ENCODE measurements around the gene EFNA5.
A peak's percentile ranks its signal among the peaks of the same experiment; 100 is the strongest.

EFNA5 gene

GRCh38 chr5:107636068-107636467 lies 34.7 kb downstream of the EFNA5 start:
- Histone ChIP-seq H3K36me3 (ENCODE audit: control insufficient read depth, low read depth, low read length) (no peaks in the 10 kb centered on the region), H3K9me3 (ENCODE audit: control insufficient read depth, low read depth, low read length) (no peaks in the 10 kb centered on the region), H3K4me1 (ENCODE audit: control insufficient read depth, low read depth, low read length) (peaks cover 26% of the 10 kb centered on the region), H3K27me3 (ENCODE audit: control insufficient read depth, insufficient read depth, low read length) (no peaks in the 10 kb centered on the region), H3K4me3 (ENCODE audit: low read length) (no peak overlapping the region), H3K27ac (ENCODE audit: low read length) (no peak overlapping the region), H3K9ac (ENCODE audit: low read length) (no peak overlapping the region)

- H3K4me1 ChIP-seq (ENCODE audit: control insufficient read depth, low read depth, low read length), result peaks cover 26% of the 10 kb centered on the region
- H3K27me3 ChIP-seq (ENCODE audit: control insufficient read depth, insufficient read depth, low read length), result no peaks in the 10 kb centered on the region
- H3K36me3 ChIP-seq (ENCODE audit: control insufficient read depth, low read depth, low read length), result no peaks in the 10 kb centered on the region
- H3K4me3 ChIP-seq (ENCODE audit: low read length), result no peak overlapping the region
- peak overlapping the region; percentile 23 for H3K9ac ChIP-seq (ENCODE audit: low read length)
- no peaks in the 10 kb centered on the region for H3K9me3 ChIP-seq (ENCODE audit: control insufficient read depth, low read depth, low read length)
- H3K27ac ChIP-seq (ENCODE audit: low read length), result no peak overlapping the region
Observed at GRCh38 chr5:107634981-107635848, 35.5 kb downstream of the EFNA5 start.

GRCh38 chr5:107633171-107633901 lies 37.4 kb downstream of the EFNA5 start:
- peaks cover 26% of the 10 kb centered on the region for H3K4me1 ChIP-seq (ENCODE audit: control insufficient read depth, low read depth, low read length)
- no peak overlapping the region for H3K4me3 ChIP-seq (ENCODE audit: low read length)
- H3K27me3 ChIP-seq (ENCODE audit: control insufficient read depth, insufficient read depth, low read length), result no peaks in the 10 kb centered on the region

GRCh38 chr5:107631805-107632362 lies 38.9 kb downstream of the EFNA5 start:
- no peak overlapping the region for H3K9ac ChIP-seq (ENCODE audit: low read length)
- H3K9me3 ChIP-seq (ENCODE audit: control insufficient read depth, low read depth, low read length), result no peaks in the 10 kb centered on the region
- H3K36me3 ChIP-seq (ENCODE audit: control insufficient read depth, low read depth, low read length), result no peaks in the 10 kb centered on the region
- H3K27me3 ChIP-seq (ENCODE audit: control insufficient read depth, insufficient read depth, low read length), result no peaks in the 10 kb centered on the region
- no peak overlapping the region for H3K4me3 ChIP-seq (ENCODE audit: low read length)
- H3K27ac ChIP-seq (ENCODE audit: low read length), result no peak overlapping the region
- H3K4me1 ChIP-seq (ENCODE audit: control insufficient read depth, low read depth, low read length), result peaks cover 26% of the 10 kb centered on the region

More at GRCh38 chr5:107633171-107633901, 37.4 kb downstream of the EFNA5 start:
- H3K9ac ChIP-seq (ENCODE audit: low read length), result no peak overlapping the region
- H3K27ac ChIP-seq (ENCODE audit: low read length), result no peak overlapping the region
- no peaks in the 10 kb centered on the region for H3K9me3 ChIP-seq (ENCODE audit: control insufficient read depth, low read depth, low read length)
- no peaks in the 10 kb centered on the region for H3K36me3 ChIP-seq (ENCODE audit: control insufficient read depth, low read depth, low read length)

GRCh38 chr5:107630184-107630583 lies 40.6 kb downstream of the EFNA5 start:
- Histone ChIP-seq H3K9me3 (ENCODE audit: control insufficient read depth, low read depth, low read length) (no peaks in the 10 kb centered on the region), H3K4me1 (ENCODE audit: control insufficient read depth, low read depth, low read length) (peaks cover 12% of the 10 kb centered on the region), H3K27ac (ENCODE audit: low read length) (no peak overlapping the region), H3K4me3 (ENCODE audit: low read length) (no peak overlapping the region), H3K27me3 (ENCODE audit: control insufficient read depth, insufficient read depth, low read length) (no peaks in the 10 kb centered on the region), H3K9ac (ENCODE audit: low read length) (no peak overlapping the region), H3K36me3 (ENCODE audit: control insufficient read depth, low read depth, low read length) (no peaks in the 10 kb centered on the region)

GRCh38 chr5:107624235-107624634 lies 46.5 kb downstream of the EFNA5 start:
- Histone ChIP-seq H3K27me3 (ENCODE audit: control insufficient read depth, insufficient read depth, low read length) (no peaks in the 10 kb centered on the region), H3K4me3 (ENCODE audit: low read length) (no peak overlapping the region), H3K36me3 (ENCODE audit: control insufficient read depth, low read depth, low read length) (no peaks in the 10 kb centered on the region), H3K9me3 (ENCODE audit: control insufficient read depth, low read depth, low read length) (no peaks in the 10 kb centered on the region), H3K4me1 (ENCODE audit: control insufficient read depth, low read depth, low read length) (no peaks in the 10 kb centered on the region), H3K9ac (ENCODE audit: low read length) (no peak overlapping the region), H3K27ac (ENCODE audit: low read length) (no peak overlapping the region)

GRCh38 chr5:107621089-107621488 lies 49.6 kb downstream of the EFNA5 start:
- H3K27ac ChIP-seq (ENCODE audit: low read length), result no peak overlapping the region
- H3K36me3 ChIP-seq (ENCODE audit: control insufficient read depth, low read depth, low read length), result no peaks in the 10 kb centered on the region
- no peak overlapping the region for H3K4me3 ChIP-seq (ENCODE audit: low read length)
- no peak overlapping the region for H3K9ac ChIP-seq (ENCODE audit: low read length)
- H3K9me3 ChIP-seq (ENCODE audit: control insufficient read depth, low read depth, low read length), result no peaks in the 10 kb centered on the region
- H3K4me1 ChIP-seq (ENCODE audit: control insufficient read depth, low read depth, low read length), result no peaks in the 10 kb centered on the region
- no peaks in the 10 kb centered on the region for H3K27me3 ChIP-seq (ENCODE audit: control insufficient read depth, insufficient read depth, low read length)

- Histone ChIP-seq H3K36me3 (ENCODE audit: control insufficient read depth, low read depth, low read length) (no peaks in the 10 kb centered on the region), H3K9me3 (ENCODE audit: control insufficient read depth, low read depth, low read length) (no peaks in the 10 kb centered on the region), H3K4me1 (ENCODE audit: control insufficient read depth, low read depth, low read length) (no peaks in the 10 kb centered on the region), H3K27ac (ENCODE audit: low read length) (no peak overlapping the region), H3K9ac (ENCODE audit: low read length) (no peak overlapping the region), H3K4me3 (ENCODE audit: low read length) (no peak overlapping the region), H3K27me3 (ENCODE audit: control insufficient read depth, insufficient read depth, low read length) (no peaks in the 10 kb centered on the region)
Observed at GRCh38 chr5:107619781-107620180, 51.0 kb downstream of the EFNA5 start.

GRCh38 chr5:107618242-107618641 lies 52.5 kb downstream of the EFNA5 start:
- no peak overlapping the region for H3K27ac ChIP-seq (ENCODE audit: low read length)
- no peaks in the 10 kb centered on the region for H3K27me3 ChIP-seq (ENCODE audit: control insufficient read depth, insufficient read depth, low read length)
- no peaks in the 10 kb centered on the region for H3K36me3 ChIP-seq (ENCODE audit: control insufficient read depth, low read depth, low read length)
- H3K4me3 ChIP-seq (ENCODE audit: low read length), result no peak overlapping the region
- no peaks in the 10 kb centered on the region for H3K4me1 ChIP-seq (ENCODE audit: control insufficient read depth, low read depth, low read length)
- H3K9ac ChIP-seq (ENCODE audit: low read length), result no peak overlapping the region
- no peaks in the 10 kb centered on the region for H3K9me3 ChIP-seq (ENCODE audit: control insufficient read depth, low read depth, low read length)

GRCh38 chr5:107617052-107617451 lies 53.7 kb downstream of the EFNA5 start:
- Histone ChIP-seq H3K27ac (ENCODE audit: low read length) (no peak overlapping the region), H3K9me3 (ENCODE audit: control insufficient read depth, low read depth, low read length) (no peaks in the 10 kb centered on the region), H3K9ac (ENCODE audit: low read length) (no peak overlapping the region)

GRCh38 chr5:107616213-107616612 lies 54.5 kb downstream of the EFNA5 start:
- no peaks in the 10 kb centered on the region for H3K9me3 ChIP-seq (ENCODE audit: control insufficient read depth, low read depth, low read length)
- no peaks in the 10 kb centered on the region for H3K36me3 ChIP-seq (ENCODE audit: control insufficient read depth, low read depth, low read length)
- H3K27ac ChIP-seq (ENCODE audit: low read length), result no peak overlapping the region
- no peak overlapping the region for H3K9ac ChIP-seq (ENCODE audit: low read length)
- peaks cover 6% of the 10 kb centered on the region for H3K4me1 ChIP-seq (ENCODE audit: control insufficient read depth, low read depth, low read length)
- no peak overlapping the region for H3K4me3 ChIP-seq (ENCODE audit: low read length)
- no peaks in the 10 kb centered on the region for H3K27me3 ChIP-seq (ENCODE audit: control insufficient read depth, insufficient read depth, low read length)

More at GRCh38 chr5:107617052-107617451, 53.7 kb downstream of the EFNA5 start:
- Histone ChIP-seq H3K4me3 (ENCODE audit: low read length) (no peak overlapping the region), H3K36me3 (ENCODE audit: control insufficient read depth, low read depth, low read length) (no peaks in the 10 kb centered on the region), H3K4me1 (ENCODE audit: control insufficient read depth, low read depth, low read length) (no peaks in the 10 kb centered on the region), H3K27me3 (ENCODE audit: control insufficient read depth, insufficient read depth, low read length) (no peaks in the 10 kb centered on the region)
